Measurements from ENCODE around the gene PAPPA. TPM values are rescaled to one million over a fixed set of nuclear protein-coding genes. Genes with fewer than 3 reads are reported as not detected.

The PAPPA gene
- total RNA-seq, 2 experiments from 2014 or later, result not detected

- H3K4me1 Mint-ChIP-seq, result no peaks in the 10 kb centered on the region
- H3K4me3 Mint-ChIP-seq, result no peak overlapping the region
- no peaks in the 10 kb centered on the region for H3K27me3 Mint-ChIP-seq
- peaks cover 2% of the 10 kb centered on the region for H3K36me3 Mint-ChIP-seq
- DNase-seq (no peak), ATAC-seq (ENCODE audit: low read depth) (no peak)
- H3K9me3 Mint-ChIP-seq, result no peaks in the 10 kb centered on the region
- H3K27ac Mint-ChIP-seq, result no peak overlapping the region
- POLR2A ChIA-PET, result no interaction called here
Measured at GRCh38 chr9:116430849-116431248, 277.3 kb downstream of the PAPPA start.

- Mint-ChIP-seq H3K27ac (no peak overlapping the region), H3K27me3 (no peaks in the 10 kb centered on the region), H3K9me3 (no peaks in the 10 kb centered on the region), H3K4me1 (no peaks in the 10 kb centered on the region), H3K36me3 (peaks cover 2% of the 10 kb centered on the region), H3K4me3 (no peak overlapping the region)
- no peak for ATAC-seq (ENCODE audit: low read depth)
- no peak for DNase-seq
- POLR2A ChIA-PET, result no interaction called here
Measured at GRCh38 chr9:116432051-116432450, 278.5 kb downstream of the PAPPA start.

- no peaks in the 10 kb centered on the region for H3K4me1 Mint-ChIP-seq
- DNase-seq (no peak), ATAC-seq (ENCODE audit: low read depth) (no peak)
- no peaks in the 10 kb centered on the region for H3K9me3 Mint-ChIP-seq
- no peaks in the 10 kb centered on the region for H3K27me3 Mint-ChIP-seq
- no peak overlapping the region for H3K4me3 Mint-ChIP-seq
- no peak overlapping the region for H3K27ac Mint-ChIP-seq
- peaks cover 2% of the 10 kb centered on the region for H3K36me3 Mint-ChIP-seq
- POLR2A ChIA-PET, result no interaction called here
Measured at GRCh38 chr9:116434314-116434713, 280.7 kb downstream of the PAPPA start.

- H3K4me3 Mint-ChIP-seq, result no peak overlapping the region
- peaks cover 11% of the 10 kb centered on the region for H3K36me3 Mint-ChIP-seq
- ATAC-seq (ENCODE audit: low read depth) (no peak), DNase-seq (no peak)
- H3K27me3 Mint-ChIP-seq, result no peaks in the 10 kb centered on the region
- no peak overlapping the region for H3K27ac Mint-ChIP-seq
- POLR2A ChIA-PET, result no interaction called here
- H3K4me1 Mint-ChIP-seq, result no peaks in the 10 kb centered on the region
- no peaks in the 10 kb centered on the region for H3K9me3 Mint-ChIP-seq
Measured at GRCh38 chr9:116435706-116436105, 282.1 kb downstream of the PAPPA start.

GRCh38 chr9:116436121-116436520, 282.5 kb downstream of the PAPPA start:
- peaks cover 12% of the 10 kb centered on the region for H3K36me3 Mint-ChIP-seq
- H3K27ac Mint-ChIP-seq, result no peak overlapping the region
- POLR2A ChIA-PET, result no interaction called here
- ATAC-seq (ENCODE audit: low read depth) (no peak), DNase-seq (no peak)
- H3K4me3 Mint-ChIP-seq, result no peak overlapping the region
- H3K9me3 Mint-ChIP-seq, result no peaks in the 10 kb centered on the region
- H3K4me1 Mint-ChIP-seq, result no peaks in the 10 kb centered on the region
- no peaks in the 10 kb centered on the region for H3K27me3 Mint-ChIP-seq

GRCh38 chr9:116437411-116438370, 284.1 kb downstream of the PAPPA start:
- peaks cover 15% of the 10 kb centered on the region for H3K36me3 Mint-ChIP-seq
- POLR2A ChIA-PET, result no interaction called here
- no peak overlapping the region for H3K27ac Mint-ChIP-seq
- H3K27me3 Mint-ChIP-seq, result no peaks in the 10 kb centered on the region
- DNase-seq (no peak), ATAC-seq (ENCODE audit: low read depth) (no peak)
- H3K9me3 Mint-ChIP-seq, result no peaks in the 10 kb centered on the region
- H3K4me1 Mint-ChIP-seq, result no peaks in the 10 kb centered on the region
- no peak overlapping the region for H3K4me3 Mint-ChIP-seq

- DNase-seq (no peak), ATAC-seq (ENCODE audit: low read depth) (no peak)
- no peaks in the 10 kb centered on the region for H3K4me1 Mint-ChIP-seq
- no peak overlapping the region for H3K27ac Mint-ChIP-seq
- POLR2A ChIA-PET, result no interaction called here
- H3K4me3 Mint-ChIP-seq, result no peak overlapping the region
- H3K36me3 Mint-ChIP-seq, result peaks cover 15% of the 10 kb centered on the region
- H3K9me3 Mint-ChIP-seq, result no peaks in the 10 kb centered on the region
- no peaks in the 10 kb centered on the region for H3K27me3 Mint-ChIP-seq
Measured at GRCh38 chr9:116442528-116442927, 288.9 kb downstream of the PAPPA start.

GRCh38 chr9:116447934-116448333, 294.3 kb downstream of the PAPPA start:
- Mint-ChIP-seq H3K4me3 (no peak overlapping the region), H3K36me3 (no peaks in the 10 kb centered on the region), H3K4me1 (no peaks in the 10 kb centered on the region), H3K27ac (no peak overlapping the region), H3K9me3 (no peaks in the 10 kb centered on the region), H3K27me3 (no peaks in the 10 kb centered on the region)
- ATAC-seq (ENCODE audit: low read depth) (no peak), DNase-seq (no peak)
- POLR2A ChIA-PET, result no interaction called here

GRCh38 chr9:116448431-116448830, 294.8 kb downstream of the PAPPA start:
- POLR2A ChIA-PET, result no interaction called here
- H3K4me1 Mint-ChIP-seq, result no peaks in the 10 kb centered on the region
- H3K4me3 Mint-ChIP-seq, result no peak overlapping the region
- H3K27me3 Mint-ChIP-seq, result no peaks in the 10 kb centered on the region
- DNase-seq (no peak), ATAC-seq (ENCODE audit: low read depth) (no peak)
- H3K9me3 Mint-ChIP-seq, result no peaks in the 10 kb centered on the region
- H3K27ac Mint-ChIP-seq, result no peak overlapping the region
- H3K36me3 Mint-ChIP-seq, result no peaks in the 10 kb centered on the region

GRCh38 chr9:116449949-116450348, 296.4 kb downstream of the PAPPA start:
- no peaks in the 10 kb centered on the region for H3K36me3 Mint-ChIP-seq
- no peak for DNase-seq
- no peak overlapping the region for H3K27ac Mint-ChIP-seq
- no peak overlapping the region for H3K4me3 Mint-ChIP-seq
- no peaks in the 10 kb centered on the region for H3K9me3 Mint-ChIP-seq
- no peaks in the 10 kb centered on the region for H3K27me3 Mint-ChIP-seq
- ATAC-seq (ENCODE audit: low read depth), result no peak
- POLR2A ChIA-PET, result no interaction called here
- H3K4me1 Mint-ChIP-seq, result no peaks in the 10 kb centered on the region

- no peaks in the 10 kb centered on the region for H3K27me3 Mint-ChIP-seq
- no peak overlapping the region for H3K27ac Mint-ChIP-seq
- H3K36me3 Mint-ChIP-seq, result no peaks in the 10 kb centered on the region
- no peaks in the 10 kb centered on the region for H3K9me3 Mint-ChIP-seq
- H3K4me3 Mint-ChIP-seq, result no peak overlapping the region
- DNase-seq (no peak), ATAC-seq (ENCODE audit: low read depth) (no peak)
- H3K4me1 Mint-ChIP-seq, result no peaks in the 10 kb centered on the region
- POLR2A ChIA-PET, result no interaction called here
Measured at GRCh38 chr9:116450378-116451139, 297.0 kb downstream of the PAPPA start.

- H3K27ac Mint-ChIP-seq, result no peak overlapping the region
- peaks cover 2% of the 10 kb centered on the region for H3K9me3 Mint-ChIP-seq
- ATAC-seq (ENCODE audit: low read depth) (no peak), DNase-seq (no peak)
- H3K27me3 Mint-ChIP-seq, result no peaks in the 10 kb centered on the region
- POLR2A ChIA-PET, result no interaction called here
- no peaks in the 10 kb centered on the region for H3K36me3 Mint-ChIP-seq
- no peak overlapping the region for H3K4me3 Mint-ChIP-seq
- no peaks in the 10 kb centered on the region for H3K4me1 Mint-ChIP-seq
Measured at GRCh38 chr9:116451500-116452115, 298.0 kb downstream of the PAPPA start.
